Left cardiac atrium (tissue), 4 donors: ENCODE measurements around the gene POLR1F. TPM values are rescaled to one million over a fixed set of nuclear protein-coding genes. Genes with fewer than 3 reads are reported as not detected.

Source experiments
- ATAC-seq, 2 donors: fragments of 200-7000 bp; cut with Tn5 transposase; one replicate each; pipeline ENCODE4 v1.9.1; 2020; ENCODE audit warnings: mild to moderate bottlenecking in 2 of 2, moderate library complexity in 2 of 2
- DNase-seq: peaks from one replicate; pipeline ENCODE4 v3.0.0-alpha.2; 2020
- intact Hi-C, 2 donors: fragments of 100-400 bp; cut with DNase I; formaldehyde crosslinking; loops; one replicate each; pipeline versions ENCODE4 v1.14.1 to v1.15.1; 2022 to 2023
- long read RNA-seq: library from polyadenylated mRNA; unstranded; transcript quantifications from one replicate; pipeline ENCODE4 v2.0.0, GENCODE V29; 2021
- total RNA-seq, 2 donors: library from RNA; stranded (reverse); fragmentation: NEBNext Ultra II Directional; extraction: Animal tissue kit (Norgen Biotek cat#: 25700); gene quantifications; one replicate each; pipeline ENCODE4 v1.2.1, GENCODE V29; 2021
- donor health status: DM: no; HTN: yes; CAD: no.
- donor health status: DM: no; HTN: yes; CAD: no; lungs with severe emphysema.
- donor health status: DM: yes; HTN: yes; CAD: no.
- donor health status: Dilated cardiomyopathy.

POLR1F gene
- total RNA-seq = 10 to 100 TPM in 1 of 2 donors, 1 to 10 TPM in 1; 8.3 to 11.5 TPM
- long read RNA-seq, partial matches to known transcripts = 0 of 5 reads
- long read RNA-seq, other reads (novel, unspliced or antisense) = 1 of 5 reads

- ATAC-seq = peak; percentile 100
- peak; percentile 96 for DNase-seq
- intact Hi-C loops = no loop called here
Observed at GRCh38 chr7:19708397-19709248, at the start of gene POLR1F. Gene POLR1F (minus strand): TSS chr7:19709037. CDS start chr7:19709016, 21 bp downstream.

- intact Hi-C loops = no loop called here
- ATAC-seq = no peak
- DNase-seq = no peak
Observed at GRCh38 chr7:19754521-19755116, 45.8 kb upstream of the POLR1F start.

DNA sequence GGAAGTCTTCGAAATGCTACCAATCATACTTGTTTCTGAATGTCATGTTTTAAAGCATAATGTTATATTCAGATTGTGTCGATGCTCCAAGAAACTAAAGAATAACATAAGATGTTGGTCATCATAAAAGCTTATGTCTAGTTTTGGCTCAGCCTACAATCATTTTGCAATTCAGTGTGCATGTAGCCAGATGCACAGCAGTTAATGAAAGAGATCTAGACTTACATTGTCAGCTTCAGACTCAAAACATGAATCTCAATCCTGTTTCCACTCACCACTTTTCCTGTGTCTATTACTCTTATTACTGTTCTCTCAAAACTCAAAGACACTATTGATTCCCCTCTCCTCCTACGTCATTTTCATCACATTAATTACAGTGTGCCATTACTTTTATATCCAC is 43.2 kb upstream of the POLR1F start:
- ATAC-seq (no peak), DNase-seq (no peak)

DNA sequence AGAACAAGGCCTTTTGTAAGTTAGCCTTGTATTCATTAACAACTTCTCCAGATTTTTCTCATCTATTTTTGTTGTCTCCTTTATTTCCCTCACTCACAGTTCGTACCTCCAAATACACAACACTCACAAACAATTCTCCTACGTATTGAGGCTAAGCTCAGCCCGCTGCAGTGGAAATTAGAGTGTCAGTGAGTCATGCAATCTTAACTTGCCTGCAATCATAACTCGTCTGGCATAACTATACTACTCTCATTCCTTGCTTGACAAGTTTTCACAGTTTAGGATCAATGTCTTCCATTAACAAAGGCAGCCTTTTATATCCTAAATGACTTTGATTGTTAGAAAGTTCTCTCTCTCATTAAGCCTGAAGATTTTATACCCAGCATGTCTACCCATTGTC is 40.8 kb upstream of the POLR1F start:
- intact Hi-C loops = no loop called here
- DNase-seq = no peak
- no peak for ATAC-seq

More for the DNA sequence above, 43.2 kb upstream of the POLR1F start:
- intact Hi-C loops = no loop called here

DNA sequence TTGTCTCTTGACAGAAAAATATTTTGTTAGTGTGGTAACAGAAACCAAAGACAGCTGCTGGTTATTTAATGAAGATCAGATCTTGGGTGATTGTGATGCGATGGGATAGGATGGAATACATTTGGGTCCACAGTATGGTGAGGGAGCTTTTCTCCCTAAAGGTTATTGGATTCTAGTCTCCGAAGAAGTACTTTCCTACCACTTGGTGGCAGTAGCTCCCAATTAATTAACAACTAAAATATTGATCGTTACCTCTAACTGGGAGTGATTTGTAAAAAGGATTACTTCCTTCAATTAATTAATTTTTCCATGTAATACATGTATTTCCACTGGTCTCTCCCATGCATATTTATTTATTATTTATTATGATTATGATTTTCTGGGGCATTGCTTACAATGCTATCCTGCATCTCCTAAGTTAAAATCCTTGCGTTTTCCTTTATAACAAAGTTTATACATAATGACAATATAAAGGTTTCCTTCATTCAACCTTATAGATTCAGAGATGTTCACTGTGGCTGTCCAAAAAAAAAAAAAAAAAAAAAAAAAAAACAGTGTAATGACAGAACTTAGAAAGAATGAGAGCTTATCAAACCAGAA is 39.0 kb upstream of the POLR1F start:
- intact Hi-C loops = loop anchor here in 1 of 2 donors (2.0 kb wide), 1 partner anchor 851 kb away; no protein-coding TSS in a partner anchor
- no peak for DNase-seq
- no peak for ATAC-seq

- DNase-seq = no peak
- ATAC-seq = no peak
- intact Hi-C loops = no loop called here
Observed at GRCh38 chr7:19744075-19744474, 35.2 kb upstream of the POLR1F start.

- ATAC-seq (no peak), DNase-seq (no peak)
Observed at GRCh38 chr7:19728716-19729115, 19.9 kb upstream of the POLR1F start.

DNA sequence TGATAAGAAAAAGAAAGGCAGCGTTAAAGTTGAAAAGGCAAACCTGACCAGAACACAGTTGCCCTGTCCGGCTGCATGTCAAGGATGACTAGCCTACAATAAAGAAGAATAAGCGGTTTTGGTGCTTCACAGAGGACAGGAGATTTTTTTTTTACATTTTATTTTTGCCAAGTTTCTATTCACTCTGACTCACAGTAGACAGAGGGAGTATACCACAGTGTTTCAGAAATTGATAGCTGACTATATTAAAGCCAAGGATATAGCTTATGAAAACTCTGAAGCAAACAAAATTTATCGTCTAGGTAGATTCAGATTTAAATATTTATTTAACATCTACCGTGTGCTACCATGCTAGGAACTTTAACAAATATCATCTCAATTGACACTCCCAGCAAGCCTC is 16.9 kb upstream of the POLR1F start:
- intact Hi-C loops = no loop called here
- ATAC-seq (no peak), DNase-seq (no peak)

More at GRCh38 chr7:19728716-19729115, 19.9 kb upstream of the POLR1F start:
- intact Hi-C loops = no loop called here

- intact Hi-C loops = loop anchor here in 1 of 2 donors (10.0 kb wide), 1 partner anchor 879 kb away; no protein-coding TSS in a partner anchor
- no peak for DNase-seq
- ATAC-seq = no peak
Observed at GRCh38 chr7:19715499-19715898, 6.7 kb upstream of the POLR1F start.

- intact Hi-C loops = loop anchor here (2.0 to 10.0 kb wide), 2 partner anchors 881 to 883 kb away; no protein-coding TSS in a partner anchor
- DNase-seq (no peak), ATAC-seq (no peak)
Observed at GRCh38 chr7:19713676-19714075, 4.8 kb upstream of the POLR1F start.

- ATAC-seq (no peak), DNase-seq (no peak)
- intact Hi-C loops = no loop called here
Observed at GRCh38 chr7:19709249-19709578, 377 bp upstream of the POLR1F start.

DNA sequence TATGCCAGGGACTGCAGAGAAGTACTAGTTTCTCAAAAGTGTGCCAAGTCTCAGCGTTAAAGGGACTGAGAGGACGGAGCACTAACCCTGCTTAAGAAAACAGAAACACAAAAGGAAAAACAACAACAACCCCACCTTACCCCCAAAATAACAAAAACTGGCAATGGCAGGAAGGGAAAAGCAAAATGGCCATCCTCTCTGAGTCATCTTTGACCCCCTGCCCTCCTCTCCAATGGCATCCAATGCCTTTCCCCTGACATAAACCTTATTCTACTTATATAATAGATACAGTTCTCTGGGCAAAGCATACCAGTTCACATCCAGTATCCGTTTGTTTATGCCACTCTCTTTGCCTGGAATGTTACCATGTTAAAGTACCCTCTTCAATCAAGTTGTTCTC is 1.6 kb downstream of the POLR1F start:
- ATAC-seq (no peak), DNase-seq (no peak)
- intact Hi-C loops = no loop called here

DNA sequence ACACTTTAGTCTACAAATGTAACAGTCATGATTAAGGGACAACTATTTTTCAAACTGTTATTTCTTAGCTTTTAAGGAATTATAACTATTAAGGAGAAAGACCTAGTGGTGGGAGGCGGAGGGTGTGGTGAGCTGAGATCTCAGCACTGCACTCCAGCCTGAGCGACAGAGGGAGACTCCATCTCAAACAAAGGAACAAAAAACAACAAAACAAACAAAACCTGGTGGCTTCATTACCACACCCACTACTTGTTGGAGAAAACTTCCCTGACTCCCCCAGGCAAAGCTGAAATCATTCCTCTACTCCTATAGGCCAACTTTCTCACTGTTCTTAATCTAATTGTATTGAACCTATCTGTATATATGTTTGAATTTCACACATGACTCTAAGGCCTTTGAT is 3.2 kb downstream of the POLR1F start:
- intact Hi-C loops = no loop called here
- ATAC-seq (no peak), DNase-seq (no peak)

- DNase-seq (no peak), ATAC-seq (no peak)
- intact Hi-C loops = no loop called here
Observed at GRCh38 chr7:19701471-19701870, 7.4 kb downstream of the POLR1F start.

- ATAC-seq (no peak), DNase-seq (no peak)
- intact Hi-C loops = no loop called here
Observed at GRCh38 chr7:19700936-19701335, 7.9 kb downstream of the POLR1F start.

DNA sequence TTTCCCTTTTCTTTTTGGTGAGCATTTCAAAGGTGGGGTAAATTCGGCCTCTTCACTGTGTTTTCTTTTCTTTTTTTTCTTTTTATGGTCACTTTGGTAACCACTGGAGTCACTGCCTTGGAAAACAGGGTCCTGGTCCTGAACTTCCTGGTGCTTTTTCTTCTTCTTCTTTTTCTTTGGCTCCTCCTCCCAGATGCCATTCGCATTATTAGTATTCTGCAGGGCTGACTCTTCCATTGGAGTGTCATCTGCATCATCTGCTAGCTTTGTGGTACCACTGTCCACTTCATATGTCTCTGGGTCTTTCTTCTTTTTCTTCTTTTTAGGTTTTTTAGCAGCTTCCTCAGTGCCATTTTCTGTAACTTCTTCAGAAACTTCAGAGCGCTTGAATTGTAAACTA is 10.5 kb downstream of the POLR1F start:
- intact Hi-C loops = no loop called here
- DNase-seq (no peak), ATAC-seq (no peak)

- intact Hi-C loops = no loop called here
- ATAC-seq (no peak), DNase-seq (no peak)
Observed at GRCh38 chr7:19696926-19697325, 11.9 kb downstream of the POLR1F start.

- DNase-seq (no peak), ATAC-seq (no peak)
- intact Hi-C loops = no loop called here
Observed at GRCh38 chr7:19692111-19692828, 16.6 kb downstream of the POLR1F start.

- DNase-seq (no peak), ATAC-seq (no peak)
- intact Hi-C loops = no loop called here
Observed at GRCh38 chr7:19690736-19691135, 18.1 kb downstream of the POLR1F start.
